Measurements from ENCODE around the gene MTLN. TPM values are rescaled to one million over a fixed set of nuclear protein-coding genes. Genes with fewer than 3 reads are reported as not detected.
"Not testable (repeated sequence)": the region's sequence is repeated elsewhere in the genome, so short reads cannot be mapped to it uniquely, and the experiment has no call there.

Gene MTLN, protein sequence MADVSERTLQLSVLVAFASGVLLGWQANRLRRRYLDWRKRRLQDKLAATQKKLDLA
- 225 TPM for total RNA-seq
- long read RNA-seq, transcript MTLN-203 (2 exons, 441 nt), result major isoform, 117 of 119 reads
- long read RNA-seq, partial matches to known transcripts, result 0 of 119 reads
- long read RNA-seq, other reads (novel, unspliced or antisense), result 2 of 119 reads

GRCh38 chr2:110211938-110212858, at the start of gene MTLN:
TSS of gene MTLN (minus strand) at chr2:110212547. CDS start at chr2:110212525, 22 bp downstream.
- peak; percentile 87 for DNase-seq (ENCODE audit: missing footprints)
- intact Hi-C loops (cut with DNase I), result no loop called here
- peak; percentile 93 for ATAC-seq

- intact Hi-C loops (cut with DNase I); ATAC-seq; DNase-seq (ENCODE audit: missing footprints): not testable (repeated sequence)
These were observed 49.6 kb upstream of the MTLN start for GRCh38 chr2:110261910-110262309.

DNA sequence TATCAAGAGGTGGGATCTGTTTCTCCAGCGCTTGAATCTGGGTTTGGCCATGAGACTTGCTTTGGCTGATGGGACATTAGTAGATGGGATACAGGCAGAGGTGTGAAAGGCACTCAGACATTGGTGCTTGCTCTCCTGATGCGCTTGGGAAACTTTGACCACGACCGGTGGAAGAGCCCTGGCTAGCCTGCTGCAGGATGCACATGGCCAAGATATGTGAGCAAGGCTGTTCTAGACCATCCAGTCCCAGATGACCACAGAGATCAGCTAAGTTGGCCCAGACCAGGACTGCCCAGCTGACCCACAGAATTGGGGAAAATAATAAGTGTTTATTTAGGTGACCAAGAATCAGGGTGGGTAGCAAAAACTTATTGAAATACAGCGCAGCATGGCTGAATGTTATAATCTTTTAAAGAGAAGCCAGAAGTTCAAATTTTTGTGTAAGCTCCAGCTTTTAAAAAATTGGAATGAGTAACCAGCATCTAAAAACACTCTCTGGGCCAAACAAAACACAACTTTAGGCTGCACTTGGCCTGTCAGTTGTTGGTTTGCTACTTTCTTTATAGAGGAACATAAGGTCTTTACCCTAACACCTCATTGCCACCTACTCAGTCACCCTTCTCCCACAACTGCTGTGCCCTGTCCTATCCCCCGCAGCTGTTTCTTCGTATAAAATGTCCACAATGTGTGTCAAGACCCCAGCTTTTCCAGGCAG, 35.9 kb upstream of the MTLN start:
- ATAC-seq, result peak; percentile 39
- intact Hi-C loops (cut with DNase I); DNase-seq (ENCODE audit: missing footprints): not testable (repeated sequence)

GRCh38 chr2:110245488-110246435, 33.4 kb upstream of the MTLN start:
- DNase-seq (ENCODE audit: missing footprints); intact Hi-C loops (cut with DNase I): not testable (repeated sequence)
- ATAC-seq, result peak; percentile 77

DNA sequence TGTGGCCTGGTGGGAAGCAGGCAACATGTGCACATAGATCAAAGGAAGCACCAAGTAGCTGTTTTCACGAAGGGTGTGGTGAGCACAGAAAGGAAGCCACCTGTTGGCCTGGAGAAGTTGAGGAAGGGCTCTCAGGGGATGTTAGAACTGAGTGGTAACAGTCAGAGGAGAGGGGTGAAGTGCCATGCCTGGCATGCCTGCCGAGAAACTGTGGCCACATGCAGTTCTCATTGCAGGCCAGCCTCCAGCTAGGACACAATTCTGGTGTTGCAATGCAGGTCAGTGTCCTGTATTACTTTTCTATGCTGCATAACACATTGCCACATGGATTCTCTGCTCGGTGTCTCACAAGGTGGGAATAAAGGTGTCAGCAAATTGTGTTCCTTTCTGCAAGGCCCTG, 30.9 kb upstream of the MTLN start:
- intact Hi-C loops (cut with DNase I); ATAC-seq; DNase-seq (ENCODE audit: missing footprints): not testable (repeated sequence)

- DNase-seq (ENCODE audit: missing footprints); ATAC-seq; intact Hi-C loops (cut with DNase I): not testable (repeated sequence)
These were observed 22.2 kb upstream of the MTLN start for GRCh38 chr2:110234514-110234913.

DNA sequence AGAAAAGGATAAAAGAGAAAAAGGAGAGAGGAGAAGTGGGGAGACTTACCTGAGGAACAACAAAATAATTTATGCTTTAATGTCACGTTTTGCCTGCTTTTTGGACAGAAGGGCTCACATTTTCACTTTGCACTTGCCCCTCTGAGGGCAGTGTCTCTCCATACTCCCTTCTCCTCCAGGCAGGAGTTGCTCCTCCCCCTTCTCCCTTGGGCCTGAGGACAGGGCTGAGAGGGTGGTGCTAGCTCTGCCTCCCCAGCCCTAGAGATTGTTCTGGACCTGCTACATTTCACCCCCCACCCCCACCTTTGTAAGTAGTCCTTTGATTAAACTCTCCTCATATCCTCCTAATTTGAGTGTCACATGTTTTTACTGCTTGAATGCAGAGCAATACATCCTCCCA, 17.5 kb upstream of the MTLN start:
- DNase-seq (ENCODE audit: missing footprints); ATAC-seq; intact Hi-C loops (cut with DNase I): not testable (repeated sequence)

DNA sequence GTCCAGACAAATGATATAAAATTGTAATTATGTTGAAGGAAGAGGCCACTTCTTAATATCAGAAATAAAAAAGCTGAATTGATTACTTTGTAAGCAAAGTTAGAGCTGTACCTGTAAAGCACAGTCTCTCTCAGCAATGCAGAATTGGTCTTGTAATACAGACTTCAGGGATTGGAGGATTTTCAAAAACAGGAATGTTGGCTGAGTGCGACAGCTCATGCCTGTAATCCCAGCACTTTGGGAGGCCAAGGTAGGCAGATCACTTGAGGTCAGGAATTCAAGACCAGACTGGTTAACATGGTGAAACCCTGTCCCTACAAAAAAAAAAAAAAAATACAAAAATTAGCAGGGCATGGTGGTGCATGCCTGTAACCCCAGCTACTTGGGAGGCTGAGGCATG, 10.3 kb upstream of the MTLN start:
- intact Hi-C loops (cut with DNase I); DNase-seq (ENCODE audit: missing footprints); ATAC-seq: not testable (repeated sequence)

GRCh38 chr2:110221938-110222337, 9.6 kb upstream of the MTLN start:
- intact Hi-C loops (cut with DNase I), result no loop called here
- ATAC-seq (no peak), DNase-seq (ENCODE audit: missing footprints) (no peak)

DNA sequence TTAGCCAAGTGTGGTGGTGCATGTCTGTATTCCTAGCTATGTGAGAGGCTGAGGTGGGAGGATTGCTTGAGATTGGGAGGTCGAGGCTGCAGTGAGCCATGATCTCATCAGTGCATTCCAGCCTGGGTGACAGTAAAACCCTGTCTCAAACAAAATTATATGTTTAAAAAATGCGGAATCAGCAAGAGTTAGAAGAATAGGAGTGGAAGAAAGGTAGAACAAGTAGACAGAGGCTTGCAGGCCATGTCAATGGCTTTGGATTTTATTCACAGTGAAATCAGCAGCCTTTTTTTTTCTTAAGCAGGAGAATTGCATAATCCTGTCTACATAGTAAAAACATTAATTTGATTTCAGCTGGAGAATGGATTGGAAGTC, 7.8 kb upstream of the MTLN start:
- intact Hi-C loops (cut with DNase I), result no loop called here
- no peak for ATAC-seq
- no peak for DNase-seq (ENCODE audit: missing footprints)

DNA sequence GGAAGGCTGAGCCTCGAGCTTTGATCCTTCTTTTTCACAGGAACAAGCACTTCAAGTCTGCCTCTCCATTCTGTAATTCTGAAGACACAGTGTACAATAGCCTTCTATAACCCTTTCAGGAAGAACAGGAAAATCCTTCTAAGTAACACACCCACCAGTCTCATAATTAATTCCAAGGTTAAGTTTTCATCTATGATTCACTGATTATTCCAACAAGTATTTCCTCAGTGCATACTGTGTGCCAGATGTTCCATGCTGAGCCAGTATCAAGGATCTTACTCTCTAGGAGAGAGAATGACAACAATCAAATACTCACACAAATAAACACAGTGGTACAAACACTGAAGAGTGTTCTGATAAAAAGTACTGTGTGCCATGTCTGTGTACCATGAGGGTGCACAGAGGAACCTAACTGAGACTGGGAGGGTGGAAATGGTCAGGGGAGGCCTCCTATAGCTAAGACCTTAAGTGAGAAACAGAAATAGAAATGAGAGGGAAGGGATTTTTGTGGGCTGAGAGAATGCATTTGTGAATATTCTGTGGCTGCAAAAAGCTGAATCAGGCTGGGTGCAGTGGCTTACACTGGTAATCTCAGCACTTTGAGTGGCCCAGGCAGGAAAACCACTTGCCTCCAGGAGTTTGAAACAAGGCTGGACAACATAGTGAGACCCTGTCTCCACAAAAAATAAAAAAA, 7.3 kb upstream of the MTLN start:
- ATAC-seq (no peak), DNase-seq (ENCODE audit: missing footprints) (no peak)
- intact Hi-C loops (cut with DNase I), result no loop called here

GRCh38 chr2:110218889-110219288, 6.5 kb upstream of the MTLN start:
- ATAC-seq; intact Hi-C loops (cut with DNase I); DNase-seq (ENCODE audit: missing footprints): not testable (repeated sequence)

- intact Hi-C loops (cut with DNase I), result no loop called here
- ATAC-seq (no peak), DNase-seq (ENCODE audit: missing footprints) (no peak)
These were observed 4.5 kb upstream of the MTLN start for GRCh38 chr2:110216803-110217202.

DNA sequence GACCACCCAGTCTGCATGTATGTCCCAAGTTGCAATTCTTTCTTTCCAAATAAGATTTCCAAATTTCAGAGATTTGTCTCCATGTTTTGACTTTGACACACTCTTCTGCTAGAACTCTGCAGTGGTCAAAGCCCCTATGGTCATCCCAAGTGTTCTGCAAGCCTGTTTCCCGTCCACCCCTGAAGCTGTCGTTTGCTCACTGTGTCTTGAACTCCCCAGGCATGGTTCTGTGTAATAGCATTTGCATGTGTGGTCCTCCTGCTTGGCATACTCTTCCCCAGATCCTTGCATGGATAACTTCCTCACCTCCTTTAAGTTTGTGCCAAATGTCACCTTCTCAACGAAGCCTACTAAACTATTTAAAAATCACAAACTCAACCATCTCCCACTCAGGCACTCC, 3.9 kb upstream of the MTLN start:
- ATAC-seq (no peak), DNase-seq (ENCODE audit: missing footprints) (no peak)
- intact Hi-C loops (cut with DNase I), result no loop called here

- DNase-seq (ENCODE audit: missing footprints), result no peak
- no peak for ATAC-seq
- intact Hi-C loops (cut with DNase I), result no loop called here
These were observed 3.3 kb upstream of the MTLN start for GRCh38 chr2:110215566-110216158.

DNA sequence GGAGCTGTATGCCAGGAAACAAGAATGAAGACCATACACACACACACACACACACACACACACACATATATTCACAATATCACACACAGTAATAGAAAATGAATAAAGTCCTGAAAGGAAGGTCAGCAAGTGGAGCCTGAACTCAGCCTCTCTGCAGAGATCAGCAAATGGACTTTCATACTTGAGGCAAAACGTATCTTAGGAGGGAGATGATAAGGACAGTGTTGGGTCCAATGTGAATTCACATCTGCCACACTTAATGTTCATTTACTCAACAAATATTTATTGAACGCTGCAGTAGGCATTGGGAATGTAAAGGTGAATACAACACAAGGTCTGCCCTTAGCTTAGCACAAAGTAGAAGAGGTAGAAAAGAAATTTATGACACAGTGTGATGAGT, 2.7 kb upstream of the MTLN start:
- no peak for DNase-seq (ENCODE audit: missing footprints)
- ATAC-seq, result no peak
- intact Hi-C loops (cut with DNase I), result no loop called here

DNA sequence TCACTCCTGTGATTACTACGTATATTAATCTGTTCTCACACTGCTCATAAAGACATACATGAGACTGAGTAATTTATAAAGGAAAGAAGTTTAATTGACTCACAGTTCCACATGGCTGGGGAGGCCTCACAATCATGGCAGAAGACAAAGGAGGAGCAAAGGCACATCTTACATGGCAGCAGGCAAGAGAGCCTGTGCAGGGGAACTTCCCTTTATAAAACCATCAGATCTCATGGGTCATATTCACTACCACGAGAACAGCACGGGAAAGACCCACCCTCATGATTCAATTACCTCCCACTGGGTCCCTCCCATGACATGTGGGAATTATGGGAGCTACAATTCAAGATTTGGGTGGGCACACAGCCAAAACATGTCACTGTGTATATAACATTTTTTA, 1.2 kb upstream of the MTLN start:
- not testable (repeated sequence) for ATAC-seq

More for the DNA sequence above, 1.2 kb upstream of the MTLN start:
- intact Hi-C loops (cut with DNase I); DNase-seq (ENCODE audit: missing footprints): not testable (repeated sequence)

Measured in Right ventricle myocardium inferior (tissue), 1 donor.